ENCODE data around the gene TOX4.
A peak's percentile ranks its signal among the peaks of the same experiment; 100 is the strongest.

TOX4 gene

GRCh38 chr14:21503376-21503775 is 26.4 kb downstream of the TOX4 start:
- Histone ChIP-seq H3K36me3 (ENCODE audit: control insufficient read depth in 2 of 2, insufficient read depth in 2 of 2, low read length in 2 of 2) (peaks cover 31 to 42% of the 10 kb centered on the region in 2 donors), H3K27ac (ENCODE audit: low read length) (no peak overlapping the region), H3K9ac (ENCODE audit: low read length in 2 of 2) (no peak overlapping the region), H3K4me3 (ENCODE audit: low read length in 2 of 2) (no peak overlapping the region), H3K27me3 (ENCODE audit: control insufficient read depth in 1 of 2, insufficient read depth in 2 of 2, low read length in 2 of 2) (no peaks in the 10 kb centered on the region), H3K9me3 (ENCODE audit: control insufficient read depth in 2 of 2, low read length in 2 of 2) (no peaks in the 10 kb centered on the region), H3K4me1 (ENCODE audit: control insufficient read depth, insufficient read depth, low read length) (no peaks in the 10 kb centered on the region)

GRCh38 chr14:21505012-21505553 is 28.1 kb downstream of the TOX4 start:
- H3K27me3 ChIP-seq (ENCODE audit: control insufficient read depth in 1 of 2, insufficient read depth in 2 of 2, low read length in 2 of 2) = no peaks in the 10 kb centered on the region
- peaks cover 23 to 36% of the 10 kb centered on the region in 2 donors for H3K36me3 ChIP-seq (ENCODE audit: control insufficient read depth in 2 of 2, insufficient read depth in 2 of 2, low read length in 2 of 2)
- H3K4me3 ChIP-seq (ENCODE audit: low read length in 2 of 2) = no peak overlapping the region
- no peak overlapping the region for H3K27ac ChIP-seq (ENCODE audit: low read length)
- H3K4me1 ChIP-seq (ENCODE audit: control insufficient read depth, insufficient read depth, low read length) = peaks cover 4% of the 10 kb centered on the region
- H3K9me3 ChIP-seq (ENCODE audit: control insufficient read depth in 2 of 2, low read length in 2 of 2) = no peaks in the 10 kb centered on the region
- no peak overlapping the region for H3K9ac ChIP-seq (ENCODE audit: low read length in 2 of 2)

GRCh38 chr14:21506557-21506956 is 29.6 kb downstream of the TOX4 start:
- H3K27me3 ChIP-seq (ENCODE audit: control insufficient read depth in 1 of 2, insufficient read depth in 2 of 2, low read length in 2 of 2) = no peaks in the 10 kb centered on the region
- H3K4me1 ChIP-seq (ENCODE audit: control insufficient read depth, insufficient read depth, low read length) = peaks cover 11% of the 10 kb centered on the region
- H3K9me3 ChIP-seq (ENCODE audit: control insufficient read depth in 2 of 2, low read length in 2 of 2) = no peaks in the 10 kb centered on the region
- H3K36me3 ChIP-seq (ENCODE audit: control insufficient read depth in 2 of 2, insufficient read depth in 2 of 2, low read length in 2 of 2) = peaks cover 16 to 22% of the 10 kb centered on the region in 2 donors
- H3K27ac ChIP-seq (ENCODE audit: low read length) = no peak overlapping the region
- H3K4me3 ChIP-seq (ENCODE audit: low read length in 2 of 2) = no peak overlapping the region
- no peak overlapping the region for H3K9ac ChIP-seq (ENCODE audit: low read length in 2 of 2)

- Histone ChIP-seq H3K4me1 (ENCODE audit: control insufficient read depth, insufficient read depth, low read length) (peaks cover 14% of the 10 kb centered on the region), H3K36me3 (ENCODE audit: control insufficient read depth in 2 of 2, insufficient read depth in 2 of 2, low read length in 2 of 2) (peaks cover 2 to 3% of the 10 kb centered on the region in 2 donors), H3K4me3 (ENCODE audit: low read length in 2 of 2) (peak overlapping the region; percentile 93 to 99), H3K27me3 (ENCODE audit: control insufficient read depth in 1 of 2, insufficient read depth in 2 of 2, low read length in 2 of 2) (no peaks in the 10 kb centered on the region), H3K9ac (ENCODE audit: low read length in 2 of 2) (peak overlapping the region in 1 of 2 donors; percentile 13), H3K27ac (ENCODE audit: low read length) (no peak overlapping the region), H3K9me3 (ENCODE audit: control insufficient read depth in 2 of 2, low read length in 2 of 2) (no peaks in the 10 kb centered on the region)
Observed at GRCh38 chr14:21509432-21510143, 32.6 kb downstream of the TOX4 start.

- H3K27me3 ChIP-seq (ENCODE audit: control insufficient read depth in 1 of 2, insufficient read depth in 2 of 2, low read length in 2 of 2) = no peaks in the 10 kb centered on the region
- H3K9me3 ChIP-seq (ENCODE audit: control insufficient read depth in 2 of 2, low read length in 2 of 2) = no peaks in the 10 kb centered on the region
- peak within 1 kb of the TSS; percentile 80 for H3K27ac ChIP-seq (ENCODE audit: low read length)
- peak within 1 kb of the TSS; percentile 94 to 95 for H3K9ac ChIP-seq (ENCODE audit: low read length in 2 of 2)
- H3K36me3 ChIP-seq (ENCODE audit: control insufficient read depth in 2 of 2, insufficient read depth in 2 of 2, low read length in 2 of 2) = peaks cover 2 to 3% of the 10 kb centered on the region in 2 donors
- peak within 1 kb of the TSS; percentile 93 to 99 for H3K4me3 ChIP-seq (ENCODE audit: low read length in 2 of 2)
- peaks cover 14% of the 10 kb centered on the region for H3K4me1 ChIP-seq (ENCODE audit: control insufficient read depth, insufficient read depth, low read length)
Observed at GRCh38 chr14:21510735-21511657, 34.0 kb downstream of the TOX4 start, which contains the start of gene METTL3. Gene METTL3 (minus strand): TSS chr14:21511340. CDS start chr14:21511223, 117 bp downstream.

GRCh38 chr14:21514341-21514740 is 37.3 kb downstream of the TOX4 start:
- no peaks in the 10 kb centered on the region for H3K9me3 ChIP-seq (ENCODE audit: control insufficient read depth in 2 of 2, low read length in 2 of 2)
- no peak overlapping the region for H3K4me3 ChIP-seq (ENCODE audit: low read length in 2 of 2)
- H3K27me3 ChIP-seq (ENCODE audit: control insufficient read depth in 1 of 2, insufficient read depth in 2 of 2, low read length in 2 of 2) = no peaks in the 10 kb centered on the region
- peaks cover 14% of the 10 kb centered on the region for H3K4me1 ChIP-seq (ENCODE audit: control insufficient read depth, insufficient read depth, low read length)
- H3K36me3 ChIP-seq (ENCODE audit: control insufficient read depth in 2 of 2, insufficient read depth in 2 of 2, low read length in 2 of 2) = no peaks in the 10 kb centered on the region
- H3K27ac ChIP-seq (ENCODE audit: low read length) = no peak overlapping the region
- H3K9ac ChIP-seq (ENCODE audit: low read length in 2 of 2) = no peak overlapping the region

- H3K36me3 ChIP-seq (ENCODE audit: control insufficient read depth in 2 of 2, insufficient read depth in 2 of 2, low read length in 2 of 2) = peaks cover 0 to 4% of the 10 kb centered on the region in 2 donors
- H3K4me3 ChIP-seq (ENCODE audit: low read length in 2 of 2) = no peak overlapping the region
- no peak overlapping the region for H3K27ac ChIP-seq (ENCODE audit: low read length)
- no peaks in the 10 kb centered on the region for H3K27me3 ChIP-seq (ENCODE audit: control insufficient read depth in 1 of 2, insufficient read depth in 2 of 2, low read length in 2 of 2)
- no peaks in the 10 kb centered on the region for H3K4me1 ChIP-seq (ENCODE audit: control insufficient read depth, insufficient read depth, low read length)
- peak overlapping the region in 1 of 2 donors; percentile 10 for H3K9ac ChIP-seq (ENCODE audit: low read length in 2 of 2)
- H3K9me3 ChIP-seq (ENCODE audit: control insufficient read depth in 2 of 2, low read length in 2 of 2) = no peaks in the 10 kb centered on the region
Observed at GRCh38 chr14:21518725-21519124, 41.7 kb downstream of the TOX4 start.

GRCh38 chr14:21520767-21521166 is 43.8 kb downstream of the TOX4 start:
- no peak overlapping the region for H3K9ac ChIP-seq (ENCODE audit: low read length in 2 of 2)
- H3K27me3 ChIP-seq (ENCODE audit: control insufficient read depth in 1 of 2, insufficient read depth in 2 of 2, low read length in 2 of 2) = no peaks in the 10 kb centered on the region
- peaks cover 3% of the 10 kb centered on the region for H3K4me1 ChIP-seq (ENCODE audit: control insufficient read depth, insufficient read depth, low read length)
- H3K4me3 ChIP-seq (ENCODE audit: low read length in 2 of 2) = no peak overlapping the region
- no peaks in the 10 kb centered on the region for H3K9me3 ChIP-seq (ENCODE audit: control insufficient read depth in 2 of 2, low read length in 2 of 2)
- H3K36me3 ChIP-seq (ENCODE audit: control insufficient read depth in 2 of 2, insufficient read depth in 2 of 2, low read length in 2 of 2) = peaks cover 4 to 11% of the 10 kb centered on the region in 2 donors
- no peak overlapping the region for H3K27ac ChIP-seq (ENCODE audit: low read length)

- Histone ChIP-seq H3K36me3 (ENCODE audit: control insufficient read depth in 2 of 2, insufficient read depth in 2 of 2, low read length in 2 of 2) (peaks cover 4 to 11% of the 10 kb centered on the region in 2 donors), H3K27ac (ENCODE audit: low read length) (no peak overlapping the region), H3K4me1 (ENCODE audit: control insufficient read depth, insufficient read depth, low read length) (peaks cover 3% of the 10 kb centered on the region), H3K4me3 (ENCODE audit: low read length in 2 of 2) (no peak overlapping the region), H3K9ac (ENCODE audit: low read length in 2 of 2) (no peak overlapping the region), H3K9me3 (ENCODE audit: control insufficient read depth in 2 of 2, low read length in 2 of 2) (no peaks in the 10 kb centered on the region), H3K27me3 (ENCODE audit: control insufficient read depth in 1 of 2, insufficient read depth in 2 of 2, low read length in 2 of 2) (no peaks in the 10 kb centered on the region)
Observed at GRCh38 chr14:21521501-21521900, 44.5 kb downstream of the TOX4 start.

- H3K4me3 ChIP-seq (ENCODE audit: low read length in 2 of 2) = no peak overlapping the region
- no peaks in the 10 kb centered on the region for H3K27me3 ChIP-seq (ENCODE audit: control insufficient read depth in 1 of 2, insufficient read depth in 2 of 2, low read length in 2 of 2)
- H3K27ac ChIP-seq (ENCODE audit: low read length) = no peak overlapping the region
- no peaks in the 10 kb centered on the region for H3K9me3 ChIP-seq (ENCODE audit: control insufficient read depth in 2 of 2, low read length in 2 of 2)
- peaks cover 8% of the 10 kb centered on the region for H3K4me1 ChIP-seq (ENCODE audit: control insufficient read depth, insufficient read depth, low read length)
- peaks cover 4 to 11% of the 10 kb centered on the region in 2 donors for H3K36me3 ChIP-seq (ENCODE audit: control insufficient read depth in 2 of 2, insufficient read depth in 2 of 2, low read length in 2 of 2)
- H3K9ac ChIP-seq (ENCODE audit: low read length in 2 of 2) = no peak overlapping the region
Observed at GRCh38 chr14:21523203-21523602, 46.2 kb downstream of the TOX4 start.
